Suprapubic skin (tissue), 4 donors: ENCODE data around the gene CUL5.

ENCODE experiments used
- EP300 ChIP-seq: sonication (generic); formaldehyde crosslinking; IDR thresholded peaks from one replicate; pipeline ENCODE4 v1.6.1; 2017; ENCODE audit warnings: antibody characterized with exemption
- POLR2A ChIP-seq, 2 donors: fragments of 450-650 bp; IDR thresholded peaks; one replicate each; pipeline ENCODE4 v1.6.1; 2017; ENCODE audit warnings: antibody characterized with exemption in 2 of 2, mild to moderate bottlenecking in 2 of 2, moderate library complexity in 2 of 2
- POLR2AphosphoS5 ChIP-seq, 3 donors: sonication (generic); formaldehyde crosslinking; IDR thresholded peaks; one replicate each; pipeline ENCODE4 v1.6.1; 2017; ENCODE audit warnings: antibody characterized with exemption in 3 of 3
- TF ChIP-seq, protein P1 (sequence below), 2 donors: fragments of 200-600 bp in 1 of 2; fragments of 450-650 bp in 1 of 2; sonication (generic) in 1 of 2; IDR thresholded peaks; one replicate each; pipeline ENCODE4 v1.5.1; 2016 to 2019; ENCODE audit warnings: antibody characterized with exemption in 2 of 2, mild to moderate bottlenecking in 1 of 2, moderate library complexity in 1 of 2

DNA sequence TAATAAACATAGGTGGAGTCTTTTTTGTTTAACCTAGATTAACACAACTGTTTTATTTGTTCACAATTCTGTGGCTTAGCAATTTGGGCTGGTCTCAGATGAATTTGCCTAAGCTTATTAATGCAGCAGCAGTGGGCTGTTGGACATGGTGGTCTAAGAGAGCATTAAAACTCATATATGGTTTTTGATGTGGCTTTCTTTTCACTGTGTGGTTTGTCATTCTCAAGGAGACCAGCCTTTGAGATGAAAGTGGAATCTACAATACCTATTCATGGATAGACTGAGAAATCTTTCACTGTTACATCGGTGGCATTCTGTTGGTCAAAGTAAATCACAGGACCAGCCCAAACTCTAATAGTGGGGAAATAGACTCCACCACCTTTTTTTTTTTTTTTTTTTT, 39.6 kb downstream of the CUL5 start:
- TF ChIP-seq, protein P1, sequence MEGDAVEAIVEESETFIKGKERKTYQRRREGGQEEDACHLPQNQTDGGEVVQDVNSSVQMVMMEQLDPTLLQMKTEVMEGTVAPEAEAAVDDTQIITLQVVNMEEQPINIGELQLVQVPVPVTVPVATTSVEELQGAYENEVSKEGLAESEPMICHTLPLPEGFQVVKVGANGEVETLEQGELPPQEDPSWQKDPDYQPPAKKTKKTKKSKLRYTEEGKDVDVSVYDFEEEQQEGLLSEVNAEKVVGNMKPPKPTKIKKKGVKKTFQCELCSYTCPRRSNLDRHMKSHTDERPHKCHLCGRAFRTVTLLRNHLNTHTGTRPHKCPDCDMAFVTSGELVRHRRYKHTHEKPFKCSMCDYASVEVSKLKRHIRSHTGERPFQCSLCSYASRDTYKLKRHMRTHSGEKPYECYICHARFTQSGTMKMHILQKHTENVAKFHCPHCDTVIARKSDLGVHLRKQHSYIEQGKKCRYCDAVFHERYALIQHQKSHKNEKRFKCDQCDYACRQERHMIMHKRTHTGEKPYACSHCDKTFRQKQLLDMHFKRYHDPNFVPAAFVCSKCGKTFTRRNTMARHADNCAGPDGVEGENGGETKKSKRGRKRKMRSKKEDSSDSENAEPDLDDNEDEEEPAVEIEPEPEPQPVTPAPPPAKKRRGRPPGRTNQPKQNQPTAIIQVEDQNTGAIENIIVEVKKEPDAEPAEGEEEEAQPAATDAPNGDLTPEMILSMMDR (IDR thresholded peaks at IDR 0.05): no peak
- TF ChIP-seq POLR2AphosphoS5 (IDR thresholded peaks at IDR 0.05) (no peak), POLR2A (IDR thresholded peaks at IDR 0.05) (no peak), EP300 (no peak)
